HEK293 (cell line): ENCODE data around the gene CISD1.
A peak's percentile ranks its signal among the peaks of the same experiment; 100 is the strongest.

Source experiments
- GLI4 ChIP-seq: fragments of 450-650 bp; formaldehyde crosslinking; IDR thresholded peaks from 2 replicates; pipeline ENCODE4 v1.5.1; 2016; ENCODE audit warnings: missing biosample characterization, missing genetic modification characterization
- GLIS1 ChIP-seq: fragments of 450-650 bp; formaldehyde crosslinking; IDR thresholded peaks from 2 replicates; pipeline ENCODE4 v1.5.1; 2016; ENCODE audit warnings: missing biosample characterization, missing genetic modification characterization
- KLF7 ChIP-seq: fragments of 450-650 bp; formaldehyde crosslinking; IDR thresholded peaks from 2 replicates; pipeline ENCODE4 v1.5.1; 2016; ENCODE audit warnings: missing biosample characterization, missing genetic modification characterization, borderline replicate concordance
- MZF1 ChIP-seq: fragments of 450-650 bp; formaldehyde crosslinking; IDR thresholded peaks from 2 replicates; pipeline ENCODE4 v1.5.1; 2017; ENCODE audit warnings: missing biosample characterization, missing genetic modification characterization, borderline replicate concordance
- SP3 ChIP-seq: fragments of 450-650 bp; formaldehyde crosslinking; IDR thresholded peaks from 2 replicates; pipeline ENCODE4 v1.5.1; 2016; ENCODE audit warnings: missing biosample characterization, missing genetic modification characterization
- SP7 ChIP-seq: fragments of 450-650 bp; formaldehyde crosslinking; IDR thresholded peaks from 2 replicates; pipeline ENCODE4 v1.5.1; 2016; ENCODE audit warnings: missing biosample characterization, missing genetic modification characterization
- ZFHX2 ChIP-seq: fragments of 450-650 bp; formaldehyde crosslinking; conservative IDR thresholded peaks from 2 replicates; pipeline ENCODE4 v1.5.1; 2016; ENCODE audit warnings: missing biosample characterization, missing genetic modification characterization
- ZNF335 ChIP-seq: fragments of 450-650 bp; formaldehyde crosslinking; conservative IDR thresholded peaks from 2 replicates; pipeline ENCODE4 v1.5.1; 2016; ENCODE audit warnings: missing biosample characterization, missing genetic modification characterization
- ZNF341 ChIP-seq: fragments of 450-650 bp; formaldehyde crosslinking; IDR thresholded peaks from 2 replicates; pipeline ENCODE4; 2016; ENCODE audit warnings: low read depth, missing biosample characterization, missing genetic modification characterization
- ZNF416 ChIP-seq: fragments of 450-650 bp; formaldehyde crosslinking; IDR thresholded peaks from 2 replicates; pipeline ENCODE4 v1.5.1; 2016; ENCODE audit warnings: missing biosample characterization, missing genetic modification characterization
- ZNF561 ChIP-seq: fragments of 450-650 bp; IDR thresholded peaks from 2 replicates; pipeline ENCODE4 v1.5.1; 2018; ENCODE audit warnings: missing biosample characterization, missing genetic modification characterization, borderline replicate concordance
- ZNF585B ChIP-seq: fragments of 450-650 bp; formaldehyde crosslinking; IDR thresholded peaks from 2 replicates; pipeline ENCODE4 v1.5.1; 2016; ENCODE audit warnings: missing biosample characterization, missing genetic modification characterization
- ZNF660 ChIP-seq: fragments of 450-650 bp; IDR thresholded peaks from 2 replicates; pipeline ENCODE4 v1.5.1; 2018; ENCODE audit warnings: missing biosample characterization, mild to moderate bottlenecking, missing genetic modification characterization
- ZNF707 ChIP-seq: fragments of 450-650 bp; formaldehyde crosslinking; IDR thresholded peaks from 2 replicates; pipeline ENCODE4 v1.5.1; 2016; ENCODE audit warnings: missing biosample characterization, missing genetic modification characterization
- ZXDB ChIP-seq: fragments of 450-650 bp; formaldehyde crosslinking; IDR thresholded peaks from 2 replicates; pipeline ENCODE4 v1.5.1; 2016; ENCODE audit warnings: missing biosample characterization, missing genetic modification characterization
- TF ChIP-seq, protein P1 (sequence below): fragments of 450-650 bp; formaldehyde crosslinking; IDR thresholded peaks from 2 replicates; pipeline ENCODE4 v1.5.1; 2016; ENCODE audit warnings: missing biosample characterization, missing genetic modification characterization
- TF ChIP-seq, protein P2 (sequence below): fragments of 450-650 bp; formaldehyde crosslinking; IDR thresholded peaks from 2 replicates; pipeline ENCODE4 v1.5.1; 2017; ENCODE audit warnings: missing biosample characterization, missing genetic modification characterization
- TF ChIP-seq, protein P3 (sequence below): fragments of 450-650 bp; formaldehyde crosslinking; IDR thresholded peaks from 2 replicates; pipeline ENCODE4 v1.5.1; 2016; ENCODE audit warnings: missing biosample characterization, missing genetic modification characterization
- TF ChIP-seq, protein P4 (sequence below): fragments of 450-650 bp; formaldehyde crosslinking; IDR thresholded peaks from 2 replicates; pipeline ENCODE4 v1.5.1; 2017; ENCODE audit warnings: missing biosample characterization, missing genetic modification characterization
- TF ChIP-seq, protein P5 (sequence below): fragments of 450-650 bp; formaldehyde crosslinking; IDR thresholded peaks from 2 replicates; pipeline ENCODE4 v1.5.1; 2016; ENCODE audit warnings: missing biosample characterization, missing genetic modification characterization
- TF ChIP-seq, protein P6 (sequence below): fragments of 450-650 bp; formaldehyde crosslinking; IDR thresholded peaks from 2 replicates; pipeline ENCODE4 v1.5.1; 2016; ENCODE audit warnings: missing biosample characterization, missing genetic modification characterization
- TF ChIP-seq, protein P7 (sequence below): fragments of 450-650 bp; formaldehyde crosslinking; IDR thresholded peaks from 2 replicates; pipeline ENCODE4 v1.5.1; 2017; ENCODE audit warnings: missing biosample characterization, mild to moderate bottlenecking, missing genetic modification characterization, moderate library complexity

The CISD1 gene

DNA sequence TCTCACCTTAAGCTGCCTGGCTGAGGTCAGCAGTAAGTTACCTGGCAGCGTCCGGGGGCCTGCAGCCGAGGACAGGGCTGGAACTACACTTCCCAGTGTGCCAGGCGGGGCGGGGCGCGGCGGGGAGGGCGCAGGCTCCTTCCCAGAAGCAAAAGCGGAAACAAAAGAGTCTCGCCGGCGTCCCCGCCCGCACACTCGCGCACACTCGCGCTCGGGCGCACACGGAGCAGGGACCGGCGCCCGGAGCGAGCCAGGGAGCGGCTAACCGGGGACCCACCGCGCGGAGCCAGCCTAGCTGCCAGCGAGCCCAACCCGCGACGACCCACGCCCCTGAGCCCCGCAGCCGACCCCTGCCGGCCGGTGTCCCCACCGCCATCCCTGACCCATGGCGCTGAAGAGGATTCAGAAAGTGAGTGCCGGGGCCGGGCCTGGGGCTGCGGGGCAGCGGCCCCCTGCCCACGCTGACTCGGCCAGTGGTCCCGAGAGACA lies 65.9 kb downstream of the CISD1 start, which contains the start of gene UBE2D1 (continued):
- TF ChIP-seq, protein P1, sequence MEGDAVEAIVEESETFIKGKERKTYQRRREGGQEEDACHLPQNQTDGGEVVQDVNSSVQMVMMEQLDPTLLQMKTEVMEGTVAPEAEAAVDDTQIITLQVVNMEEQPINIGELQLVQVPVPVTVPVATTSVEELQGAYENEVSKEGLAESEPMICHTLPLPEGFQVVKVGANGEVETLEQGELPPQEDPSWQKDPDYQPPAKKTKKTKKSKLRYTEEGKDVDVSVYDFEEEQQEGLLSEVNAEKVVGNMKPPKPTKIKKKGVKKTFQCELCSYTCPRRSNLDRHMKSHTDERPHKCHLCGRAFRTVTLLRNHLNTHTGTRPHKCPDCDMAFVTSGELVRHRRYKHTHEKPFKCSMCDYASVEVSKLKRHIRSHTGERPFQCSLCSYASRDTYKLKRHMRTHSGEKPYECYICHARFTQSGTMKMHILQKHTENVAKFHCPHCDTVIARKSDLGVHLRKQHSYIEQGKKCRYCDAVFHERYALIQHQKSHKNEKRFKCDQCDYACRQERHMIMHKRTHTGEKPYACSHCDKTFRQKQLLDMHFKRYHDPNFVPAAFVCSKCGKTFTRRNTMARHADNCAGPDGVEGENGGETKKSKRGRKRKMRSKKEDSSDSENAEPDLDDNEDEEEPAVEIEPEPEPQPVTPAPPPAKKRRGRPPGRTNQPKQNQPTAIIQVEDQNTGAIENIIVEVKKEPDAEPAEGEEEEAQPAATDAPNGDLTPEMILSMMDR, result 0 out of 2 replicates have a peak, but pooled peaks have one; percentile 43
- TF ChIP-seq, protein P2, sequence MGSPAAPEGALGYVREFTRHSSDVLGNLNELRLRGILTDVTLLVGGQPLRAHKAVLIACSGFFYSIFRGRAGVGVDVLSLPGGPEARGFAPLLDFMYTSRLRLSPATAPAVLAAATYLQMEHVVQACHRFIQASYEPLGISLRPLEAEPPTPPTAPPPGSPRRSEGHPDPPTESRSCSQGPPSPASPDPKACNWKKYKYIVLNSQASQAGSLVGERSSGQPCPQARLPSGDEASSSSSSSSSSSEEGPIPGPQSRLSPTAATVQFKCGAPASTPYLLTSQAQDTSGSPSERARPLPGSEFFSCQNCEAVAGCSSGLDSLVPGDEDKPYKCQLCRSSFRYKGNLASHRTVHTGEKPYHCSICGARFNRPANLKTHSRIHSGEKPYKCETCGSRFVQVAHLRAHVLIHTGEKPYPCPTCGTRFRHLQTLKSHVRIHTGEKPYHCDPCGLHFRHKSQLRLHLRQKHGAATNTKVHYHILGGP (tag by site-specific recombination), result no peak
- TF ChIP-seq, protein P3, sequence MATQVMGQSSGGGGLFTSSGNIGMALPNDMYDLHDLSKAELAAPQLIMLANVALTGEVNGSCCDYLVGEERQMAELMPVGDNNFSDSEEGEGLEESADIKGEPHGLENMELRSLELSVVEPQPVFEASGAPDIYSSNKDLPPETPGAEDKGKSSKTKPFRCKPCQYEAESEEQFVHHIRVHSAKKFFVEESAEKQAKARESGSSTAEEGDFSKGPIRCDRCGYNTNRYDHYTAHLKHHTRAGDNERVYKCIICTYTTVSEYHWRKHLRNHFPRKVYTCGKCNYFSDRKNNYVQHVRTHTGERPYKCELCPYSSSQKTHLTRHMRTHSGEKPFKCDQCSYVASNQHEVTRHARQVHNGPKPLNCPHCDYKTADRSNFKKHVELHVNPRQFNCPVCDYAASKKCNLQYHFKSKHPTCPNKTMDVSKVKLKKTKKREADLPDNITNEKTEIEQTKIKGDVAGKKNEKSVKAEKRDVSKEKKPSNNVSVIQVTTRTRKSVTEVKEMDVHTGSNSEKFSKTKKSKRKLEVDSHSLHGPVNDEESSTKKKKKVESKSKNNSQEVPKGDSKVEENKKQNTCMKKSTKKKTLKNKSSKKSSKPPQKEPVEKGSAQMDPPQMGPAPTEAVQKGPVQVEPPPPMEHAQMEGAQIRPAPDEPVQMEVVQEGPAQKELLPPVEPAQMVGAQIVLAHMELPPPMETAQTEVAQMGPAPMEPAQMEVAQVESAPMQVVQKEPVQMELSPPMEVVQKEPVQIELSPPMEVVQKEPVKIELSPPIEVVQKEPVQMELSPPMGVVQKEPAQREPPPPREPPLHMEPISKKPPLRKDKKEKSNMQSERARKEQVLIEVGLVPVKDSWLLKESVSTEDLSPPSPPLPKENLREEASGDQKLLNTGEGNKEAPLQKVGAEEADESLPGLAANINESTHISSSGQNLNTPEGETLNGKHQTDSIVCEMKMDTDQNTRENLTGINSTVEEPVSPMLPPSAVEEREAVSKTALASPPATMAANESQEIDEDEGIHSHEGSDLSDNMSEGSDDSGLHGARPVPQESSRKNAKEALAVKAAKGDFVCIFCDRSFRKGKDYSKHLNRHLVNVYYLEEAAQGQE (tag by site-specific recombination), result peak; percentile 37; the same call in 1 of the 2 replicates
- TF ChIP-seq, protein P4, sequence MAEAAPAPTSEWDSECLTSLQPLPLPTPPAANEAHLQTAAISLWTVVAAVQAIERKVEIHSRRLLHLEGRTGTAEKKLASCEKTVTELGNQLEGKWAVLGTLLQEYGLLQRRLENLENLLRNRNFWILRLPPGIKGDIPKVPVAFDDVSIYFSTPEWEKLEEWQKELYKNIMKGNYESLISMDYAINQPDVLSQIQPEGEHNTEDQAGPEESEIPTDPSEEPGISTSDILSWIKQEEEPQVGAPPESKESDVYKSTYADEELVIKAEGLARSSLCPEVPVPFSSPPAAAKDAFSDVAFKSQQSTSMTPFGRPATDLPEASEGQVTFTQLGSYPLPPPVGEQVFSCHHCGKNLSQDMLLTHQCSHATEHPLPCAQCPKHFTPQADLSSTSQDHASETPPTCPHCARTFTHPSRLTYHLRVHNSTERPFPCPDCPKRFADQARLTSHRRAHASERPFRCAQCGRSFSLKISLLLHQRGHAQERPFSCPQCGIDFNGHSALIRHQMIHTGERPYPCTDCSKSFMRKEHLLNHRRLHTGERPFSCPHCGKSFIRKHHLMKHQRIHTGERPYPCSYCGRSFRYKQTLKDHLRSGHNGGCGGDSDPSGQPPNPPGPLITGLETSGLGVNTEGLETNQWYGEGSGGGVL (tag by site-specific recombination), result no peak
- no peak for TF ChIP-seq ZNF416 (tag by site-specific recombination)
- TF ChIP-seq, protein P5, sequence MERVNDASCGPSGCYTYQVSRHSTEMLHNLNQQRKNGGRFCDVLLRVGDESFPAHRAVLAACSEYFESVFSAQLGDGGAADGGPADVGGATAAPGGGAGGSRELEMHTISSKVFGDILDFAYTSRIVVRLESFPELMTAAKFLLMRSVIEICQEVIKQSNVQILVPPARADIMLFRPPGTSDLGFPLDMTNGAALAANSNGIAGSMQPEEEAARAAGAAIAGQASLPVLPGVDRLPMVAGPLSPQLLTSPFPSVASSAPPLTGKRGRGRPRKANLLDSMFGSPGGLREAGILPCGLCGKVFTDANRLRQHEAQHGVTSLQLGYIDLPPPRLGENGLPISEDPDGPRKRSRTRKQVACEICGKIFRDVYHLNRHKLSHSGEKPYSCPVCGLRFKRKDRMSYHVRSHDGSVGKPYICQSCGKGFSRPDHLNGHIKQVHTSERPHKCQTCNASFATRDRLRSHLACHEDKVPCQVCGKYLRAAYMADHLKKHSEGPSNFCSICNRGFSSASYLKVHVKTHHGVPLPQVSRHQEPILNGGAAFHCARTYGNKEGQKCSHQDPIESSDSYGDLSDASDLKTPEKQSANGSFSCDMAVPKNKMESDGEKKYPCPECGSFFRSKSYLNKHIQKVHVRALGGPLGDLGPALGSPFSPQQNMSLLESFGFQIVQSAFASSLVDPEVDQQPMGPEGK (tag by site-specific recombination), result peak; percentile 41
- TF ChIP-seq SP3 (tag by site-specific recombination), result peak; percentile 91
- peak; percentile 49 for TF ChIP-seq ZXDB (tag by site-specific recombination)
- no peak for TF ChIP-seq ZNF585B (tag by site-specific recombination)
- TF ChIP-seq ZNF660 (tag by site-specific recombination), result peak; percentile 47
- peak; percentile 19; the same call in 1 of the 2 replicates for TF ChIP-seq GLIS1 (tag by site-specific recombination)
- peak; percentile 54 for TF ChIP-seq ZFHX2
- TF ChIP-seq, protein P6, sequence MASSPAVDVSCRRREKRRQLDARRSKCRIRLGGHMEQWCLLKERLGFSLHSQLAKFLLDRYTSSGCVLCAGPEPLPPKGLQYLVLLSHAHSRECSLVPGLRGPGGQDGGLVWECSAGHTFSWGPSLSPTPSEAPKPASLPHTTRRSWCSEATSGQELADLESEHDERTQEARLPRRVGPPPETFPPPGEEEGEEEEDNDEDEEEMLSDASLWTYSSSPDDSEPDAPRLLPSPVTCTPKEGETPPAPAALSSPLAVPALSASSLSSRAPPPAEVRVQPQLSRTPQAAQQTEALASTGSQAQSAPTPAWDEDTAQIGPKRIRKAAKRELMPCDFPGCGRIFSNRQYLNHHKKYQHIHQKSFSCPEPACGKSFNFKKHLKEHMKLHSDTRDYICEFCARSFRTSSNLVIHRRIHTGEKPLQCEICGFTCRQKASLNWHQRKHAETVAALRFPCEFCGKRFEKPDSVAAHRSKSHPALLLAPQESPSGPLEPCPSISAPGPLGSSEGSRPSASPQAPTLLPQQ (tag by site-specific recombination), result peak; percentile 85
- no peak for TF ChIP-seq ZNF707 (tag by site-specific recombination)
- TF ChIP-seq SP7 (tag by site-specific recombination), result 0 out of 2 replicates have a peak, but pooled peaks have one; percentile 29
- TF ChIP-seq GLI4 (tag by site-specific recombination), result no peak
- peak; percentile 56 for TF ChIP-seq ZNF335 (tag by site-specific recombination)
- TF ChIP-seq ZNF341 (tag by site-specific recombination), result peak; percentile 74
- peak; percentile 91 for TF ChIP-seq ZNF561 (tag by site-specific recombination)
- TF ChIP-seq MZF1 (tag by site-specific recombination), result peak; percentile 43; the same call in 1 of the 2 replicates
- TF ChIP-seq KLF7 (tag by site-specific recombination), result peak; percentile 66; the same call in 1 of the 2 replicates
- TF ChIP-seq, protein P7, sequence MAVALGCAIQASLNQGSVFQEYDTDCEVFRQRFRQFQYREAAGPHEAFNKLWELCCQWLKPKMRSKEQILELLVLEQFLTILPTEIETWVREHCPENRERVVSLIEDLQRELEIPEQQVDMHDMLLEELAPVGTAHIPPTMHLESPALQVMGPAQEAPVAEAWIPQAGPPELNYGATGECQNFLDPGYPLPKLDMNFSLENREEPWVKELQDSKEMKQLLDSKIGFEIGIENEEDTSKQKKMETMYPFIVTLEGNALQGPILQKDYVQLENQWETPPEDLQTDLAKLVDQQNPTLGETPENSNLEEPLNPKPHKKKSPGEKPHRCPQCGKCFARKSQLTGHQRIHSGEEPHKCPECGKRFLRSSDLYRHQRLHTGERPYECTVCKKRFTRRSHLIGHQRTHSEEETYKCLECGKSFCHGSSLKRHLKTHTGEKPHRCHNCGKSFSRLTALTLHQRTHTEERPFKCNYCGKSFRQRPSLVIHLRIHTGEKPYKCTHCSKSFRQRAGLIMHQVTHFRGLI, result peak; percentile 78
